Measurements from ENCODE around the gene CRY2. TPM values are rescaled to one million over a fixed set of nuclear protein-coding genes. Genes with fewer than 3 reads are reported as not detected.

The CRY2 gene
- 8.8 and 12.2 TPM in 2 replicates for total RNA-seq (2016; rRNA removed; fragmentation: Illumina TruSeq; extraction: Trizol)
- 8.5 and 9.2 TPM in 2 replicates for total RNA-seq (2016; cell fraction: cytosol; rRNA removed; fragmentation: Illumina TruSeq; extraction: Trizol; ENCODE audit: low read depth)
- 7.8 and 11.7 TPM in 2 replicates for total RNA-seq (2016; cell fraction: insoluble cytoplasmic fraction; rRNA removed; fragmentation: Illumina TruSeq; extraction: Trizol)
- 7.7 and 7.9 TPM in 2 replicates for total RNA-seq (2016; cell fraction: membrane; rRNA removed; fragmentation: Illumina TruSeq; extraction: Trizol)
- 14.4 and 18.4 TPM in 2 replicates for total RNA-seq (2016; cell fraction: nucleus; rRNA removed; fragmentation: Illumina TruSeq; extraction: Trizol)
- 10.0 and 10.1 TPM in 2 replicates for polyA plus RNA-seq (2011; rRNA removed)
- 4.5 and 4.8 TPM in 2 replicates for polyA plus RNA-seq (2011; cell fraction: cytosol; rRNA removed)
- 42.1 and 49.3 TPM in 2 replicates for polyA plus RNA-seq (2011; cell fraction: nucleus; rRNA removed)
- 8.4 and 8.8 TPM in 2 replicates for polyA plus RNA-seq (2012)
- 0.70 and 0.83 TPM in 2 replicates for polyA plus RNA-seq (2016; cell fraction: cytosol; fragmentation: Illumina TruSeq; extraction: Trizol; ENCODE audit: low read depth)
- polyA plus RNA-seq (2016; cell fraction: insoluble cytoplasmic fraction; fragmentation: Illumina TruSeq; extraction: Trizol; ENCODE audit: low read depth) = 6.0 and 7.6 TPM in 2 replicates
- 1.9 and 2.1 TPM in 2 replicates for polyA plus RNA-seq (2016; cell fraction: membrane; fragmentation: Illumina TruSeq; extraction: Trizol; ENCODE audit: low read depth)
- 27.9 and 28.8 TPM in 2 replicates for polyA plus RNA-seq (2016; cell fraction: nucleus; fragmentation: Illumina TruSeq; extraction: Trizol; ENCODE audit: insufficient read depth, low read depth)
- polyA minus RNA-seq (2011; rRNA and poly(A)+ RNA removed; ENCODE audit: low replicate concordance) = 28.6 and 30.6 TPM in 2 replicates
- polyA minus RNA-seq (2011; cell fraction: cytosol; rRNA and poly(A)+ RNA removed) = 7.2 and 7.8 TPM in 2 replicates
- 25.4 and 26.0 TPM in 2 replicates for polyA minus RNA-seq (2011; cell fraction: nucleus; rRNA and poly(A)+ RNA removed)
- Bru-seq, nascent RNA = percentile 71 among the genes with signal in this experiment
- percentile 68 among the genes with signal in this experiment for BruChase-seq, experiment 1, labeled RNA remaining after a 6-hour chase
- BruChase-seq, experiment 2, labeled RNA remaining after a 2-hour chase = percentile 67 among the genes with signal in this experiment
- long read RNA-seq, experiment 1, full-length matches to known transcripts = 1 of 3 reads
- long read RNA-seq, experiment 1, partial matches to known transcripts = 2 of 3 reads
- long read RNA-seq, experiment 1, other reads (novel, unspliced or antisense) = 0 of 3 reads
- long read RNA-seq, experiment 2, full-length matches to known transcripts = 8 of 12 reads
- long read RNA-seq, experiment 2, partial matches to known transcripts = 1 of 12 reads
- long read RNA-seq, experiment 2, other reads (novel, unspliced or antisense) = 3 of 12 reads

DNA sequence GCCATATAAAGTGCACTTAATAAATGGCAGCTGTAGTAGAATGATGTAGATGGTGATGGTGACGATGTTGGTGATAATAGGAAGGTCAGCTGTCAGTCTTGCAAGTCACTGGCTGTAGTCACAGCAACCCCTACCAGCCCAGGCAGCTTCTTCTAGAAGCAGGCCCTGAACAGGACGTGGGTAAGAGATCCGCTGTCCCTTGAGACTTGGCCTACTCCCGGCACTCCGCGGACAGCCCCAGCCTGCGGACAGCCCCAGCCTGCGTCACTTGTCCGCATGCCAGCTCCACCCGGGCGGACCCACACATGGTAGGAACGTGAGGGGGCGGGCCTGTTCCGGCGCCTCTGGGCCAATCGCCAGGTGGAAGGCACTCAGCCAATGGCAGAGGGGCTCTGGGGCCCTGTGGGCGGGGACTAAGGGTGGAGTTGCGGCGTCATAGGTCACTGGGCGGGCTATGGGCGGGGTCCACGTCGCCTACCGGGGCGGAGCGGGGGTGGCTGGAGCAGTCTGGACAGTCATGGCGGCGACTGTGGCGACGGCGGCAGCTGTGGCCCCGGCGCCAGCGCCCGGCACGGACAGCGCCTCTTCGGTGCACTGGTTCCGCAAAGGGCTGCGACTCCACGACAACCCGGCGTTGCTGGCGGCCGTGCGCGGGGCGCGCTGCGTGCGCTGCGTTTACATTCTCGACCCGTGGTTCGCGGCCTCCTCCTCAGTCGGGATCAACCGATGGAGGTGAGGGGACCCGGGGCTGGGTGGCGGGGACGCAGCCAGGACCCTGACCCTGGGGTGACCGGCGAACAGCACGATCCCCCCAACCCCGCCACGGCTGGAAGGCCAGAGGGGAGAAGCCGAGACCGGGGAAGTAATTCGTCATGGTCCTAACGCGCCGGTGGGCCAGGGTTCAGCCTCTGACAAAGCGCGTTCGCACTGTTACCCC is at the start of gene CRY2:
TSS of gene CRY2 (plus strand) at position 502 of the 937 bp plus-strand sequence. CDS start at position 518, 16 bp downstream.
- Histone ChIP-seq H3K4me2 (ENCODE audit: low read depth, low read length) (peak within 1 kb of the TSS; percentile 93), H4K20me1 (ENCODE audit: insufficient read depth, low read length) (peaks cover 31% of the 10 kb centered on the region), H3K36me3 (replicated peaks in 1 of 2; ENCODE audit: control insufficient read depth in 1 of 2, insufficient read depth in 2 of 2, low read length in 2 of 2) (peaks cover 3 to 7% of the 10 kb centered on the region in 2 experiments; a peak in 3 of 5 replicates), H3K4me1 (ENCODE audit: insufficient read depth, low read length) (peaks cover 78% of the 10 kb centered on the region), H3K27me3 (ENCODE audit: control insufficient read depth in 1 of 2, insufficient read depth in 2 of 2, low read length in 2 of 2) (no peaks in the 10 kb centered on the region; a peak in 1 of 5 replicates), H3K79me2 (ENCODE audit: insufficient read depth, low read length) (peaks cover 36% of the 10 kb centered on the region), H3K27ac (ENCODE audit: extremely low read length, insufficient read depth, low read length) (peak within 1 kb of the TSS; percentile 84), H3K9me3 (ENCODE audit: low read length) (no peaks in the 10 kb centered on the region), H3K9ac (ENCODE audit: insufficient read depth, low read depth, low read length) (peak within 1 kb of the TSS; percentile 94), H3K4me3 (replicated peaks in 1 of 3; ENCODE audit: insufficient read depth in 1 of 3, low read depth in 2 of 3, low read length in 3 of 3) (peak within 1 kb of the TSS; percentile 77 to 97 (median 96)), H2AFZ (ENCODE audit: low read length) (peak within 1 kb of the TSS; percentile 33)
- in situ Hi-C loops (cut with HindIII; ENCODE audit: extremely low pct_ligation_motif_present, low pct_unique_long_range_greater_than_20kb) (no loop called here), intact Hi-C loops (cut with micrococcal nuclease; ENCODE audit: unreplicated experiment) (loop anchor here (5.0 to 10.0 kb wide), 3 partner anchors 75 to 280 kb away; partner anchors contain the start of gene LARGE2)
- BruUV-seq (replicated peaks) = TSS peak; percentile 66
- POLR2A ChIA-PET = interaction anchor here (0.6 to 3.1 kb wide), 9 partner anchors 11 to 533 kb away, joined by 3 to 19 read pairs (median 3); partner anchors contain the start of genes PEX16 and SLC35C1
- WGBS (ENCODE audit: low lambda C conversion rate) = 14% methylated on average over 1 of the region's 75 CpGs
- peak; percentile 93 for DNase-seq (ENCODE audit: low spot score)
- ATAC-seq = peak; percentile 86
- CTCF ChIA-PET (ENCODE audit: low intra/inter-chr PET ratio, low total read pairs) = no interaction called here
- peak; percentile 53 for FAIRE-seq
- TF ChIP-seq, protein P1, sequence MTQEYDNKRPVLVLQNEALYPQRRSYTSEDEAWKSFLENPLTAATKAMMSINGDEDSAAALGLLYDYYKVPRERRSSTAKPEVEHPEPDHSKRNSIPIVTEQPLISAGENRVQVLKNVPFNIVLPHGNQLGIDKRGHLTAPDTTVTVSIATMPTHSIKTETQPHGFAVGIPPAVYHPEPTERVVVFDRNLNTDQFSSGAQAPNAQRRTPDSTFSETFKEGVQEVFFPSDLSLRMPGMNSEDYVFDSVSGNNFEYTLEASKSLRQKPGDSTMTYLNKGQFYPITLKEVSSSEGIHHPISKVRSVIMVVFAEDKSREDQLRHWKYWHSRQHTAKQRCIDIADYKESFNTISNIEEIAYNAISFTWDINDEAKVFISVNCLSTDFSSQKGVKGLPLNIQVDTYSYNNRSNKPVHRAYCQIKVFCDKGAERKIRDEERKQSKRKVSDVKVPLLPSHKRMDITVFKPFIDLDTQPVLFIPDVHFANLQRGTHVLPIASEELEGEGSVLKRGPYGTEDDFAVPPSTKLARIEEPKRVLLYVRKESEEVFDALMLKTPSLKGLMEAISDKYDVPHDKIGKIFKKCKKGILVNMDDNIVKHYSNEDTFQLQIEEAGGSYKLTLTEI (CRISPR knock-in tag; conservative IDR thresholded peaks at IDR 0.05) = no peak
- TF ChIP-seq, protein P2, sequence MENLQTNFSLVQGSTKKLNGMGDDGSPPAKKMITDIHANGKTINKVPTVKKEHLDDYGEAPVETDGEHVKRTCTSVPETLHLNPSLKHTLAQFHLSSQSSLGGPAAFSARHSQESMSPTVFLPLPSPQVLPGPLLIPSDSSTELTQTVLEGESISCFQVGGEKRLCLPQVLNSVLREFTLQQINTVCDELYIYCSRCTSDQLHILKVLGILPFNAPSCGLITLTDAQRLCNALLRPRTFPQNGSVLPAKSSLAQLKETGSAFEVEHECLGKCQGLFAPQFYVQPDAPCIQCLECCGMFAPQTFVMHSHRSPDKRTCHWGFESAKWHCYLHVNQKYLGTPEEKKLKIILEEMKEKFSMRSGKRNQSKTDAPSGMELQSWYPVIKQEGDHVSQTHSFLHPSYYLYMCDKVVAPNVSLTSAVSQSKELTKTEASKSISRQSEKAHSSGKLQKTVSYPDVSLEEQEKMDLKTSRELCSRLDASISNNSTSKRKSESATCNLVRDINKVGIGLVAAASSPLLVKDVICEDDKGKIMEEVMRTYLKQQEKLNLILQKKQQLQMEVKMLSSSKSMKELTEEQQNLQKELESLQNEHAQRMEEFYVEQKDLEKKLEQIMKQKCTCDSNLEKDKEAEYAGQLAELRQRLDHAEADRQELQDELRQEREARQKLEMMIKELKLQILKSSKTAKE (CRISPR knock-in tag; IDR thresholded peaks at IDR 0.05; ENCODE audit: borderline replicate concordance) = peak; percentile 61; the same call in 1 of the 2 replicates
- TF ChIP-seq ARID2 (CRISPR knock-in tag; IDR thresholded peaks at IDR 0.05; ENCODE audit: borderline replicate concordance) (0 out of 2 replicates have a peak, but pooled peaks have one; percentile 38), WIZ (CRISPR knock-in tag; IDR thresholded peaks at IDR 0.05) (peak; percentile 85; the same call in 1 of the 2 replicates), ZNF264 (CRISPR knock-in tag; IDR thresholded peaks at IDR 0.05) (0 out of 2 replicates have a peak, but pooled peaks have one; percentile 57), KDM4B (CRISPR knock-in tag; IDR thresholded peaks at IDR 0.05) (no peak), EP300 (IDR thresholded peaks at IDR 0.05; ENCODE audit: low read depth in 2 of 2, low read length in 2 of 2) (no peak), EP300 (CRISPR knock-in tag; IDR thresholded peaks at IDR 0.05; ENCODE audit: borderline replicate concordance) (no peak)
- TF ChIP-seq, protein P3, sequence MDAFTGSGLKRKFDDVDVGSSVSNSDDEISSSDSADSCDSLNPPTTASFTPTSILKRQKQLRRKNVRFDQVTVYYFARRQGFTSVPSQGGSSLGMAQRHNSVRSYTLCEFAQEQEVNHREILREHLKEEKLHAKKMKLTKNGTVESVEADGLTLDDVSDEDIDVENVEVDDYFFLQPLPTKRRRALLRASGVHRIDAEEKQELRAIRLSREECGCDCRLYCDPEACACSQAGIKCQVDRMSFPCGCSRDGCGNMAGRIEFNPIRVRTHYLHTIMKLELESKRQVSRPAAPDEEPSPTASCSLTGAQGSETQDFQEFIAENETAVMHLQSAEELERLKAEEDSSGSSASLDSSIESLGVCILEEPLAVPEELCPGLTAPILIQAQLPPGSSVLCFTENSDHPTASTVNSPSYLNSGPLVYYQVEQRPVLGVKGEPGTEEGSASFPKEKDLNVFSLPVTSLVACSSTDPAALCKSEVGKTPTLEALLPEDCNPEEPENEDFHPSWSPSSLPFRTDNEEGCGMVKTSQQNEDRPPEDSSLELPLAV (CRISPR knock-in tag; conservative IDR thresholded peaks at IDR 0.05; ENCODE audit: low read depth) = 0 out of 2 replicates have a peak, but pooled peaks have one; percentile 42

Measured in HepG2 (cell line).